Heart right ventricle (tissue), 16 donors: ENCODE data around the gene WFS1. TPM values are rescaled to one million over a fixed set of nuclear protein-coding genes. Genes with fewer than 3 reads are reported as not detected.
A peak's percentile ranks its signal among the peaks of the same experiment; 100 is the strongest.

ENCODE experiments used
- ATAC-seq, 8 donors: fragments of 200-7000 bp; cut with Tn5 transposase; one replicate each; pipeline ENCODE4 v1.9.1; 2020; ENCODE audit warnings: mild to moderate bottlenecking in 8 of 8, moderate library complexity in 8 of 8, moderate number of reproducible peaks in 1 of 8
- DNase-seq, 2 donors: peaks; one replicate each; pipeline ENCODE4 v3.0.0-alpha.2; 2020
- H3K27ac ChIP-seq, 10 donors: fragments of 200-600 bp; sonication (generic) in 2 of 10; one replicate each; pipeline versions ENCODE4 v1.5.0 to v1.8.0; 2020 to 2022; ENCODE audit warnings: mild to moderate bottlenecking in 3 of 10
- H3K27me3 ChIP-seq, 7 donors: fragments of 200-600 bp; one replicate each; pipeline ENCODE4 v1.8.0; 2021 to 2022; ENCODE audit warnings: mild to moderate bottlenecking in 2 of 7
- H3K36me3 ChIP-seq, 9 donors: fragments of 200-600 bp; sonication (generic) in 1 of 9; one replicate each; pipeline versions ENCODE4 v1.5.0 to v1.8.0; 2020 to 2022; ENCODE audit warnings: mild to moderate bottlenecking in 2 of 9
- H3K4me1 ChIP-seq, 9 donors: fragments of 200-600 bp; sonication (generic) in 1 of 9; one replicate each; pipeline versions ENCODE4 v1.5.0 to v1.8.0; 2020 to 2022; ENCODE audit warnings: mild to moderate bottlenecking in 4 of 9
- H3K4me3 ChIP-seq, 10 donors: fragments of 200-600 bp; sonication (generic) in 2 of 10; one replicate each; pipeline versions ENCODE4 v1.5.0 to v1.8.0; 2020 to 2022; ENCODE audit warnings: mild to moderate bottlenecking in 7 of 10, moderate library complexity in 2 of 10
- H3K9me3 ChIP-seq, 11 donors: fragments of 200-600 bp in 10 of 11; sonication (generic) in 2 of 11; one replicate each; pipeline versions ENCODE4 v1.5.0 to v1.8.0; 2013 to 2022; ENCODE audit warnings: mild to moderate bottlenecking in 2 of 11, control low read depth in 1 of 11, moderate library complexity in 1 of 11
- WGBS, 2 donors: extraction: QIAGEN DNeasy Blood & Tissue Kit; methylation state at CpG; one replicate each; pipeline ENCODE4 v1.1.7; 2013; ENCODE audit warnings: inconsistent platforms in 1 of 2; 5-methylcytosine and 5-hydroxymethylcytosine counted together
- intact Hi-C, 10 donors: fragments of 100-400 bp; cut with DNase I; formaldehyde crosslinking; loops; one replicate each; pipeline versions ENCODE4 v1.11.1 to v1.14.2; 2022
- polyA plus RNA-seq, 2 donors: library from polyadenylated mRNA; stranded (reverse); fragments of 200-250 nt; gene quantifications; one replicate each; pipeline ENCODE4 v1.2.3, GENCODE V29; 2013
- total RNA-seq, 10 donors: library from RNA; stranded (reverse); fragmentation: NEBNext Ultra II Directional in 3 of 10; extraction: Animal tissue kit (Norgen Biotek cat#: 25700) in 3 of 10; gene quantifications; one replicate each; pipeline versions ENCODE4 v1.2.1 to v1.2.4, GENCODE V29; 2021 to 2023
- TF ChIP-seq, protein P1 (sequence below), 9 donors: fragments of 200-600 bp; sonication (generic) in 2 of 9; IDR thresholded peaks; one replicate each; pipeline versions ENCODE4 v1.5.0 to v1.8.0; 2021 to 2022; ENCODE audit warnings: antibody characterized with exemption in 9 of 9, mild to moderate bottlenecking in 5 of 9, moderate library complexity in 1 of 9
- donor health status: Arrhythmogenic right ventricular cardiomyopathy.
- donor health status: ischemic (EF 13 %, LVEDD 7.1; RV severe dilation, severe dysfunction).
- donor health status: healthy with polysubstance abuse.
- donor health status: DM: no; HTN: yes; CAD: no.
- donor health status: DM: no; HTN: no; CAD: no.
- donor health status: ischemic (EF 25% LVEDD 6.9; RV normal size, moderate dysfunction).
- donor health status: ischemic (EF 25% LVEDD 5.7; RV mildly dilated, moderate dysfunction).
- donor health status: healthy.
- donor health status: DM: yes; HTN: yes; CAD: no.
- donor health status: Ischemic cardiomyopathy.
- donor health status: ischemic (EF 35%, LVEDD 5.7; RV mildly dilated, moderate dysfunction).
- donor health status: nonischemic (EF 11% LVEDD 7.7; RV severe dilation, severe dysfunction).
- donor health status: DM: yes; HTN: yes; CAD: no.
- donor health status: PGD.
- donor health status: ischemic (EF 29% LVEDD 5.4; RV normal size, mild dysfunction).
- donor health status: nonischemic (EF 23%, LVEDD 6.1; RV moderate dilation, normal function).

WFS1 gene
- total and polyA plus RNA-seq, 12 donors = 35.0 to 119 (median 69.4) TPM

DNA sequence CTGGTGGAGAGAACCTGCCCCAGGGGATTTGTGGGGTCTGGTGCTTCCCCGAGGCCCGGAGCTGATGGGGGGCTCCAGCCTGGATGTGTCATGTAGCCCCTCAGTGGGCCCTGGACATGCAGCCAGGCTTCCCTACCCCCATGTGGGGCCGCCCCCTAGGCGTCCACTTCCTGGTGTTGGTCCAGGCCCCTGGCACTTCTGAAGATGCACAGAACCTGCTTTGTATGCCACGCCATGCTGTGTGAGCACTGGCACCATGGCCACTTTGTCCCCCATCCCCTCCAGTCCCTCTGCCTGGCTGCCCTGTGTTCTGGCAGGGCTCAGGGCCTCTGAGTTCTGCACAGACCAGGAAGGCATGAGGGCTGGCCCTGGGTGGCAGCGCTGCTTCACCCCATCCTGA lies 29.2 kb downstream of the WFS1 start:
- Histone ChIP-seq H3K4me3 (no peak overlapping the region), H3K27ac (no peak overlapping the region), H3K27me3 (no peaks in the 10 kb centered on the region), H3K36me3 (peaks cover 4 to 92% (median 35%) of the 10 kb centered on the region in 9 donors), H3K9me3 (no peaks in the 10 kb centered on the region), H3K4me1 (no peaks in the 10 kb centered on the region)
- 89 to 93% methylated on average over 6 of the region's 6 CpGs for WGBS, 2 donors
- intact Hi-C loops = no loop called here
- no peak for ATAC-seq
- no peak for DNase-seq
- TF ChIP-seq, protein P1, sequence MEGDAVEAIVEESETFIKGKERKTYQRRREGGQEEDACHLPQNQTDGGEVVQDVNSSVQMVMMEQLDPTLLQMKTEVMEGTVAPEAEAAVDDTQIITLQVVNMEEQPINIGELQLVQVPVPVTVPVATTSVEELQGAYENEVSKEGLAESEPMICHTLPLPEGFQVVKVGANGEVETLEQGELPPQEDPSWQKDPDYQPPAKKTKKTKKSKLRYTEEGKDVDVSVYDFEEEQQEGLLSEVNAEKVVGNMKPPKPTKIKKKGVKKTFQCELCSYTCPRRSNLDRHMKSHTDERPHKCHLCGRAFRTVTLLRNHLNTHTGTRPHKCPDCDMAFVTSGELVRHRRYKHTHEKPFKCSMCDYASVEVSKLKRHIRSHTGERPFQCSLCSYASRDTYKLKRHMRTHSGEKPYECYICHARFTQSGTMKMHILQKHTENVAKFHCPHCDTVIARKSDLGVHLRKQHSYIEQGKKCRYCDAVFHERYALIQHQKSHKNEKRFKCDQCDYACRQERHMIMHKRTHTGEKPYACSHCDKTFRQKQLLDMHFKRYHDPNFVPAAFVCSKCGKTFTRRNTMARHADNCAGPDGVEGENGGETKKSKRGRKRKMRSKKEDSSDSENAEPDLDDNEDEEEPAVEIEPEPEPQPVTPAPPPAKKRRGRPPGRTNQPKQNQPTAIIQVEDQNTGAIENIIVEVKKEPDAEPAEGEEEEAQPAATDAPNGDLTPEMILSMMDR (IDR thresholded peaks at IDR 0.05) = no peak

DNA sequence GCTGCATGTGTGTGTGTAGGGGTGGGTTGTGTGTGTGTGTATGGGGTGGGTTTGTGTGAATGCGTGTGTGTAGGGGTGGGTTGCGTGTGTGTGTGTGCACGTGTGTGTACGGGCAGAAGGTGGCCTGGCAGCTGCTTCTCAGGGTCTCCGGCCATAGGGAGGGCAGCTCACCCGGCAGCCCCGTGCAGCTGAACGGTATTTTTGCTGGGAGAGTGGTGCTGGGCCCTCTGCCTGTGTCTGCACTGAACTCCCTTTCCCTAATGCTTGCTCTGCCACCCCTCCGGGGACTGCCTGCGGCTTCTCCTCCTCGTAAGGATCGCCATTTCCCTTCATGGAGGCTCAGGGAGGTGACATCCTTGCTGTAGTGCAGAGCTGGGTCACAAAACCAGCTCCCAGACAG lies 30.2 kb downstream of the WFS1 start:
- TF ChIP-seq, protein P1 (IDR thresholded peaks at IDR 0.05) = no peak
- DNase-seq (no peak), ATAC-seq (no peak)
- intact Hi-C loops = no loop called here
- no peaks in the 10 kb centered on the region for H3K4me1 ChIP-seq
- 89 to 94% methylated on average over 12 of the region's 12 CpGs for whole genome bisulfite sequencing, 2 donors
- H3K36me3 ChIP-seq = peaks cover 4 to 93% (median 38%) of the 10 kb centered on the region in 9 donors
- H3K4me3 ChIP-seq = no peak overlapping the region
- H3K27me3 ChIP-seq = no peaks in the 10 kb centered on the region
- H3K9me3 ChIP-seq = no peaks in the 10 kb centered on the region
- no peak overlapping the region for H3K27ac ChIP-seq

DNA sequence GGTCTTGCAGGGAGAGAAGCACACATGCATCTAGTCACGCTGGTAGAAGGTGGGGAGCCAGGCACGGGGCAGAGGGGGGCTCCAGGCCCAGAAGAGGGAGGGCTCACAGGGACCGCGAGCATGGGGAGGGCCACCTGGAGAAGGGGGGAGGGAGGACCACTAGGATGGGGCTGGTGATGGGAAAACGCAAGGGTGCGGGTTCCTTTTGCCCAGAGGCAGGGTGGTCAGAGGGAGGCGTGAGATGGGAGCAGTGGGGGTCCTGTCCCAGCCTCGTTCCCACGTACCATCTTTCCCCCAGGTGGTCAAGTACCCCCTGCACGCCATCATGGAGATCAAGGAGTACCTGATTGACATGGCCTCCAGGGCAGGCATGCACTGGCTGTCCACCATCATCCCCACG lies 30.7 kb downstream of the WFS1 start:
- Histone ChIP-seq H3K4me1 (no peaks in the 10 kb centered on the region), H3K4me3 (no peak overlapping the region), H3K9me3 (no peaks in the 10 kb centered on the region), H3K27ac (no peak overlapping the region), H3K36me3 (peaks cover 4 to 88% (median 33%) of the 10 kb centered on the region in 9 donors), H3K27me3 (no peaks in the 10 kb centered on the region)
- TF ChIP-seq, protein P1 (IDR thresholded peaks at IDR 0.05) = no peak
- 91 to 94% methylated on average over 11 of the region's 11 CpGs for whole genome bisulfite sequencing, 2 donors
- ATAC-seq (no peak), DNase-seq (no peak)
- intact Hi-C loops = no loop called here

DNA sequence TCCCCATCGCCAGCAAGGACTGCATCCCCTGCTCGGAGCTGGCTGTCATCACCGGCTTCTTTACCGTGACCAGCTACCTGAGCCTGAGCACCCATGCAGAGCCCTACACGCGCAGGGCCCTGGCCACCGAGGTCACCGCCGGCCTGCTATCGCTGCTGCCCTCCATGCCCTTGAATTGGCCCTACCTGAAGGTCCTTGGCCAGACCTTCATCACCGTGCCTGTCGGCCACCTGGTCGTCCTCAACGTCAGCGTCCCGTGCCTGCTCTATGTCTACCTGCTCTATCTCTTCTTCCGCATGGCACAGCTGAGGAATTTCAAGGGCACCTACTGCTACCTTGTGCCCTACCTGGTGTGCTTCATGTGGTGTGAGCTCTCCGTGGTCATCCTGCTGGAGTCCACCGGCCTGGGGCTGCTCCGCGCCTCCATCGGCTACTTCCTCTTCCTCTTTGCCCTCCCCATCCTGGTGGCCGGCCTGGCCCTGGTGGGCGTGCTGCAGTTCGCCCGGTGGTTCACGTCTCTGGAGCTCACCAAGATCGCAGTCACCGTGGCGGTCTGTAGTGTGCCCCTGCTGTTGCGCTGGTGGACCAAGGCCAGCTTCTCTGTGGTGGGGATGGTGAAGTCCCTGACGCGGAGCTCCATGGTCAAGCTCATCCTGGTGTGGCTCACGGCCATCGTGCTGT lies 31.5 kb downstream of the WFS1 start:
- TF ChIP-seq, protein P1 (IDR thresholded peaks at IDR 0.05) = no peak

More for the DNA sequence above, 31.5 kb downstream of the WFS1 start:
- H3K4me3 ChIP-seq = no peak overlapping the region
- peaks cover 0 to 80% (median 30%) of the 10 kb centered on the region in 9 donors for H3K36me3 ChIP-seq
- H3K9me3 ChIP-seq = no peaks in the 10 kb centered on the region
- H3K4me1 ChIP-seq = no peaks in the 10 kb centered on the region
- no peaks in the 10 kb centered on the region for H3K27me3 ChIP-seq
- DNase-seq (no peak), ATAC-seq (peak in 1 of 8 donors; percentile 10)
- 94% methylated on average over 35 of the region's 35 CpGs for WGBS, 2 donors
- no peak overlapping the region for H3K27ac ChIP-seq
- intact Hi-C loops = no loop called here
